Measurements from ENCODE around the gene POMP.

DNA sequence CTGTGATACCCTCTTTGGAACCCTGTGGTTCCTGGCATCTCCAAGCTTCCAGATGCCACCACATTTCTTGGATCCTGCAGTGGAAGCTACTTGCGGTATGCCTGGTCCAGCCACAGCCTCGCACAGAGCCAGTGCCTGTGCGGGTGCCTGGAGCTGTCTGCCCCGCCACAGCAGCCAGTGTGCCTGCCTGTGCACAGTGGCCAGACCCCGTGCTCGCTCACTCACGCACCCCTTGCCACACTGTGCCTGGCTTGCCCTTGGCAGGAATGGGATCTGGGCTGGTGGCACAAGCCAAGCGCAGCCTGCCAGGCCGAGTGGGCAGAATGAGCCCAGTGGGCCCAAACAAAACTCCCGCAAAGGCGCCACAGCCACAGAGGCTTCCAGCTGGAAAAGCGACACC lies 26.2 kb downstream of the POMP start:
- TF ChIP-seq, protein P1, sequence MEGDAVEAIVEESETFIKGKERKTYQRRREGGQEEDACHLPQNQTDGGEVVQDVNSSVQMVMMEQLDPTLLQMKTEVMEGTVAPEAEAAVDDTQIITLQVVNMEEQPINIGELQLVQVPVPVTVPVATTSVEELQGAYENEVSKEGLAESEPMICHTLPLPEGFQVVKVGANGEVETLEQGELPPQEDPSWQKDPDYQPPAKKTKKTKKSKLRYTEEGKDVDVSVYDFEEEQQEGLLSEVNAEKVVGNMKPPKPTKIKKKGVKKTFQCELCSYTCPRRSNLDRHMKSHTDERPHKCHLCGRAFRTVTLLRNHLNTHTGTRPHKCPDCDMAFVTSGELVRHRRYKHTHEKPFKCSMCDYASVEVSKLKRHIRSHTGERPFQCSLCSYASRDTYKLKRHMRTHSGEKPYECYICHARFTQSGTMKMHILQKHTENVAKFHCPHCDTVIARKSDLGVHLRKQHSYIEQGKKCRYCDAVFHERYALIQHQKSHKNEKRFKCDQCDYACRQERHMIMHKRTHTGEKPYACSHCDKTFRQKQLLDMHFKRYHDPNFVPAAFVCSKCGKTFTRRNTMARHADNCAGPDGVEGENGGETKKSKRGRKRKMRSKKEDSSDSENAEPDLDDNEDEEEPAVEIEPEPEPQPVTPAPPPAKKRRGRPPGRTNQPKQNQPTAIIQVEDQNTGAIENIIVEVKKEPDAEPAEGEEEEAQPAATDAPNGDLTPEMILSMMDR (IDR thresholded peaks at IDR 0.05; ENCODE audit: low read depth, low read length): no peak
- no peak for TF ChIP-seq EZH2phosphoT487 (IDR thresholded peaks at IDR 0.05; ENCODE audit: low read depth)

All from OCI-LY3 (cell line).